Body of pancreas (tissue), 4 donors: ENCODE data around the gene ZNF142.

Experiments used
- CTCF ChIP-seq, 7 experiments: fragments of 450-650 bp in 4 of 7; fragments of 200-600 bp in 3 of 7; sonication (generic) in 3 of 7; IDR thresholded peaks; one replicate each; pipeline ENCODE4 v1.5.1; 2016 to 2019; ENCODE audit warnings: antibody characterized with exemption in 7 of 7
- POLR2A ChIP-seq, 3 donors: fragments of 450-650 bp; IDR thresholded peaks; one replicate each; pipeline ENCODE4 v1.6.1; 2016; ENCODE audit warnings: antibody characterized with exemption in 3 of 3, mild to moderate bottlenecking in 2 of 3

- TF ChIP-seq CTCF (IDR thresholded peaks at IDR 0.05) (no peak), POLR2A (IDR thresholded peaks at IDR 0.05) (no peak)
Observed at GRCh38 chr2:218618102-218618860, 41.1 kb downstream of the ZNF142 start.
